Cerebellar nuclear complex (tissue), 1 donor: Measurements from ENCODE around the gene KRIT1.
"Not testable (repeated sequence)": the region's sequence is repeated elsewhere in the genome, so short reads cannot be mapped to it uniquely, and the experiment has no call there.

ENCODE experiments used
- DNase-seq, 2 experiments: peaks; one replicate each; lab custom pipeline; 2025; lab: John Stamatoyannopoulos, UW

KRIT1 gene

DNA sequence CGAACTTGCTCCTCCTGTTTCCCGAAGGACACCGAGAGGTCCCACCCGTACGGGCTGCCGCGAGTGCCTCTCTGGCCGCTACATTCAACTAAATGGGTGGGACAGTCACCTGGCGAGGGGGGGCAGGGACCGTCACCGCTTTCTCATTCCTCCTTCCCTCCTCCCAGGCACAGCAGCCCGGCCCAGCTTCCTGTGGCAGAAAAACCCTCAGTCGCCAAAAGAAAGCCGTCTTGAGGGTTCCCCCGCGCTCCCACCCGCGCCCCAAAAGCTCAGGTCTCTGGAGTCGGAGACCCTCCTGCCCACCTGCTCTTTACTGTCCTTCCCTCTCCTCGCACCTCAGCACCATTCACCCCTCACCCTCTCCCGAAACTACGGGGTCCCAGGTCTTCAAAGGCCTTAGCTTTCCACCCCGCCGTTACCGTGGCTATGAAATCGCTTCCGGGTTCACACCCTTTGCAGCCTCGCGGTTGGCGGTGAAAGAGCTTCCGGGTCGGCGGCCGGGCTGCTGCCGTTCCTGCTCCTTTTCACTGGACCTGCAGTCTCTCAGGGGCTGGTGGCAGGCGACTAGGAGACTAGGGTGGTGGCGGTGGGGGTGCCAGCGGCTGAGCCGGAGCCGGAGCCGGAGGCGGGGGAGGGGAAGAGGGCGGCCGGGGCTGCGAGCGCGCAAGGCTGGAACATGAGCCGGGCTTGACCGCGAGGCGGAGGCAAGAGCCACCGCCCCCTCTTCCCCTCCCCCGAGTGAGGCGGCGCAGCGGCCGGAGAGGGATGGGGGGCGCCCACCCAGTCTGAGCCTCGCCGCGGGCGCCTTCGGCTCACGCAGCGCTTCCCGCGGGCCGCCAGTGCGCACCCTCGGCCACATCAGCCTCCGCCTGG is at the start of gene KRIT1, which contains the start of gene ANKIB1:
Gene KRIT1, minus strand, starts transcription at position 428 of the 873 bp plus-strand sequence. CDS start 3,779 bp downstream, outside the sequence.
Gene ANKIB1, plus strand, starts transcription at position 488 of the 873 bp plus-strand sequence. CDS start 49,005 bp downstream, outside the sequence.
- DNase-seq, result peak; percentile 12 to 77

DNA sequence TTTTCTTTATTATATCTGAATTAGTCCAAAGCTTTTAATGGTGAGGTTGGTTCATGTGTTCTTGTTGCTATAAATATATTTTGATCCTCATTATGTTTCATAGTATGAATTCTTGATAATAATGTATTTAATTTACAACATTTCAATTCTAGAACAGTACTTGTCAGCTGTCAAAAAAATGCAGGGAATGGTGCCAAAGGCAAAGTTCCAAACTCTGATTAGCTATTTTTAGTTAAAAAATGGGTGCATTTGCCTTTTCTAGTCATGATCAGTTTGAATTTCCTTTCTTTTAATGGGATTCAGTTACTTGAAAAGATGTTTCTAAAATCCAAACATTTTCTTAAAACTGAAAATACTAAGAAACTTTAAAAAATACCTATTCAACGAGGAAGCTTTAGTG is 49.7 kb upstream of the KRIT1 start:
- no peak for DNase-seq

DNA sequence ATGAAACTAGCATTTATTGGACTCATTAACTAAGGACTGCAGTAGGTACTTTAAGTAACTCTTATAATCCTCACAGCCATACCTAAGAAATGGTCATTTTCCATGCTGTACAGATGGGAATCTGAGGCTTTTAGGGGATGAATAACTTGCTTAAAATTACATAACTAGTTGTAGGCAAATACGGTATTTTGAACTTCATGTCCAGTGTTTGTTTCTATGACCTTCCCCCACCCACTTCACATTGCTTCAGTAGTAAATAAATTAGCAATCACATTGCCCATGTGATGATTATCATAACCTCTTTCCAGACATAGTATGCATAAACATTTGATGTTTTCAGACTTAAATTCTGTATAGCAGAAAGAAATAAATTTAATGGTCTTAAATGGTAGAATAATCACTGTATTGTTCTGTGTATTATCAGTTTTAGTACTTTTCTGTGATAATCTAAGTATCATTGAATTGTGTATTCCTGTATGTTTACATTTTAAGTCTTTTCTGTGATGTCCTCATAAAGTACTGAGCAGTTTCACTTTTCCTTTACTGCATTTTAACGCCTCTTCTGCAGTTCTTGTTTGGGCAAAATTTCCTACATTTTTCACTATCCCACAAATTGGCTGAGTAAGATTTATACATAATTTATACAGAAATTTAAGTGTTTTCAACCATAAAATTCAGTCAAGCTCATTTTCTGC is 48.3 kb upstream of the KRIT1 start:
- no peak for DNase-seq

DNA sequence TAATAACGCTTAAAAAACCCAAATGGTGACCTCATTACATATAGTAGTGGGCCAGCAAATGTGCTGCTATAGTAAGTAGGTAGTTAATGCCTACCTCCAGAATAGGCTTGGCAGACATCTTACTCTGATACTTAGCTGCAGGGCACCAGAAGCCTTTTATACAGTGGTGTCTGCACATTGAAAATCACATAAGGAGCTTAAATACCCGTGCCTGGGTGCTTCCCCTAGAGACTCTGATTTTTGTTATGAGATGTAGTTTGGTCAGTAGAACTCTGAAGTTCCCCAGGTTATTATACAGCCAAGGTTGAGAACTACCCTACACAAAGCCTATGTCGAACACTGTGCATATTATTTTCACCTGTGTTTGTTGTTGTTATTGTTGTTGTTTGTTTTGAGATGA is 47.3 kb upstream of the KRIT1 start:
- no peak for DNase-seq

DNA sequence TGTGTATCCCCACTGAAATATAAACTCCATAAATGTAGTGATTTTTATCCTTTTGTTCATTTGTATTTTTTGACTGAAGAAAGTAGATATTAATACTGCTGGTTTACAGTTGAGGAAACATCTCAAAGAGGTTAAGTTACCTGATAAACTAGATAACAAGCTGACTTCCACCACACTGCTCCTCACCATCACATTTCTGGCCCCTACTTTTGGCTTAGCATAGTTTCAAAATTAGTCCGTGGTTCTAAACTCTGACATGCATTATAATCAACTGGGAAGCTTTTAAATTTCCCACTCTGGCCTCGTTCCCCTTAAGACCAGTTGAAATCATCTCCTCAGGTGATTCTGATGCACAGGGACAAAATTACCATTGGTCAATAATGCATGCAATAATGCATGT is 43.6 kb upstream of the KRIT1 start:
- no peak for DNase-seq

DNA sequence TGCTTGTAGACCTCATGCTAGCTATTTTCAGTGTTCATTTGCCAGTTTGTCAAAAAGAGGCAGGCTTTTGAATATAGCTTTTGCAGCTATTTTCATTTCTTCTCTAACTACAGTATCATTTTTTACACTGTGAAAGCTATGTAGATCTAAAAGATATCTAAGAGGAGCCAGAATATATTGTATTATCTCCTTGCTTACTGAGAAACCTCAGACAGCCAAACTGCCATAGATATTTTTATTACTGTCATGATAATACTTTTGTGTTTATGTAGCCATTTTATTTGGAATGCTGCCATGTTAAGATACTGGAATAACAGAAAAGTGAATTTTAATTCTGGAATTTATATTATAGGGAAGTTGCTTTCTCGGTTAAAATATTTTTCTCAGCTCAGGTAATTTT is 37.2 kb upstream of the KRIT1 start:
- no peak for DNase-seq

DNA sequence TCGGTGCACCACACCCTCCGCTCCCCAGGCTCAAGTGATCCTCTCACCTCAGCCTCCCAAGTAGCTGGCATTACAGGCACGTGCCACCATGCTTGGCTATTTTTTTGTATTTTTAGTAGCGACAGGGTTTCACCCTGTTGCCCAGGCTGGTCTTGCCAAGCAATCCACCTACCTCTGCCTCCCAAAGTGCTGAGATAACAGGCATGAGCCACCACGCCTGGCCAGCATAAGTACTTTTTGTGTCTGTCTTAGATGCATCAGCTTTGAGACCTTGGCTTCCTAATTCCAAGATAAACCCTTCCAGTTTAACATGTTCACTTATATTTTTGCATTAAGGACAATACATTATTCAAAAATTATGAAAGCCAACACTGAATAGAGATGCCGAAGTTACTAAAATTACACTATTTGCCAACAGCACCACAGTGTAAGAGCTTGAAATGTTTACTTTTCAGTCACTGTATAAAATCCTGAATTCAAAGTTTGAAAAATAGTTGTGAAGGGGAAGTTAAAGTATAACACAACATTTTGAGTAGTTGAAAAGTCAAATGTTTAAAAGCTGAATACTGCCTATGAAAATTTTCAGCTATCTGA is 36.6 kb upstream of the KRIT1 start:
- DNase-seq, result no peak

DNA sequence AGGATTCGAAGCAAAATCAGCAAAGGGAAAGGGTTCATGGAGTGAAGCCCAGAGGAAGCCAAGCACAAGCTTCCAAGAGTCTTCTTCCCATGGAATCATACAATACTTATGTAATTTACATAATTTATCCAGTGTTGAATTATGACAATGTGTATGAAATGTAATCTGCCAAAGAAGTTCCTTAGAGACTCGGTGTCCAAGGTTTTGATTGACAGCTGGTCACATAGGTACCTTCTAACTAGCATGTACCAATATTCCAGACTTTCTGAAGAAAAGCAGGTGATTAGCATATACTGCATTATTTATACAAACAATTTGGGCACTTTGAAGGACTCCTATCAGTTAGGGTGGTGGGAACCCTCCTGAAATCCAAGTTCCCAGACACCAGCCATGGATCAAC is 35.3 kb upstream of the KRIT1 start:
- no peak for DNase-seq

DNA sequence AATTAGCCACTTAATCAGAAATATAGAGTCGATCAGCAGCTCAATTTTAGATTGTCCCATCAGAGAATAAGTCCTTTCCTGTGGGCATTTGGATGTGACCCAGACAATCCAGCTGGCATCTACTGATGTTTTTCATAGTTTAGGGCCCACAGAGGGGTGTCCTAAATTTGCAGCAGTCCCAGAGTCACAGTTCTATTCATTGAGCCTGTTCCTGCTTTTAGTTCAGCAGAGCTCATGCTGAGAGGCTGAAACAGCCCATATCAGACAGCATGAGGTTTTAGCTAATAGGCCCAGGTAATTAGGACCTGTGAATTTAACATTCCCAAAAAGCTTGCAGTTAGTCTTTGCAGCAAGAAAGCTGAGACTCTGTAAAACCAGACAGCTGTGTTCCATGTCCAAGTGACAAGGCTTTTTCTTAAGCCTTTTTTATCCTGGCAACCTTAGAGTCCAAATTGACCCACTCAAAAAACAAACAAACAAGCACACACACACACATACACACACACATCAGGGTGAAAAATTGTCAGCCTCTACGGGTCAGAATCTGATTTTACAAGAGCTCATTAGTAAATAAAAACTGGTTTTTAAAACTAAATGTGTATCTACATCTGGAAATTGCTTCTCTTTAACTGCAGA is 33.8 kb upstream of the KRIT1 start:
- no peak for DNase-seq

DNA sequence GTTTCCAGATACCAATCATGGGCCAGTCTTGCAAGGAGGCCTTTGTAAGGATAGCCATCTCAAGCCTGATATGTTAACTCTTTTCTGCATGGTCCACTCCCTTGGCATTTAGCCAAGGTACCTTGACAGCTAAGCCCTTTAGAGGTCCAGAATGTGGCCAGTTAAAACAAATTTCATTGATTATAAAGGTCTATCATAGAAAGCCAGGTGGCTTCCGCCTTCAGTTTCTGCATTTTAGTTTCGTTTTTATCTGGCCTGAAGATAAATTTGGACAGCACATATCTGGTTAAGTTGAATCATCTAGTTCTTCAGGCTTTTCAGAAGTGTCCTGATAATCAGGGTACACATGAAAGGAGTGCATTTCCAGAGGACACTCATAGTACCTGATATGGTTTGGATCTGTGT is 30.7 kb upstream of the KRIT1 start:
- DNase-seq, result no peak

DNA sequence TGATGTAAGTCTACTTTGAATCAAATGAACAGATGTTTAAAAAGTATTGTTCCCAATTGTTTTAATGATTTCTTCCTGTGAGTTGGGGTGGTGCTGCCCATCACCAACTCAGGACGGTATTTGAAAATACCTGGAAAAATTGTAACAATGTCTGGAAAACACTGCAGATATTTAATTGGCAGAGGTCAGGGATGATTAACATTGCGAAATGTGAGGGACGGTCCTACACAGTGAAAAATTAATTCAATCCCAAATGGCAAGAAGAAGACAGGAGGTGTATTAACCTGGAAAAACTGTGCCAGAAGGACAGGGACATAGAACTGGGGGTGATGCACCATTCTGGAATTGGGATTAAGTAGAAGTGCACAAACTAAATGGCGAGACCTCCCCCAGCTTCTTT is 29.6 kb upstream of the KRIT1 start:
- DNase-seq, result no peak

DNA sequence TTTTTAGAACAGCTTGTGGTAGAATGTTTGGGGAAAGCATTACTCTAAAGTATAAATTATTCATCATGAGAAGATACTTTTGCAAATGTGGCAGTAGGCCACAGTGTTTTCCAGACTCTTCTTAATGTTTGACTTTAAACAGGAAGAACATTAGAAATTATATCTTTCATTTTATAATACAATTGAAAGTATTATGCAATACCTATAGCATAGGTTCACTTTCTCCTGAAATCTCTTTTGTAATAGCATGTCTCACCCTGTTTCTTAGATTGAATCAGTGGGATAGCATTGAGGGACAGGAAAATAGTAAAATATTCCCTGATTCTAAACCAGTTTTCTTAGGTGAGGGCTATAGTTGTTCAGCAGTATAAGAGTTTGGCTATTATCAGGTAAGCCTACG is 23.2 kb upstream of the KRIT1 start:
- DNase-seq, result no peak

DNA sequence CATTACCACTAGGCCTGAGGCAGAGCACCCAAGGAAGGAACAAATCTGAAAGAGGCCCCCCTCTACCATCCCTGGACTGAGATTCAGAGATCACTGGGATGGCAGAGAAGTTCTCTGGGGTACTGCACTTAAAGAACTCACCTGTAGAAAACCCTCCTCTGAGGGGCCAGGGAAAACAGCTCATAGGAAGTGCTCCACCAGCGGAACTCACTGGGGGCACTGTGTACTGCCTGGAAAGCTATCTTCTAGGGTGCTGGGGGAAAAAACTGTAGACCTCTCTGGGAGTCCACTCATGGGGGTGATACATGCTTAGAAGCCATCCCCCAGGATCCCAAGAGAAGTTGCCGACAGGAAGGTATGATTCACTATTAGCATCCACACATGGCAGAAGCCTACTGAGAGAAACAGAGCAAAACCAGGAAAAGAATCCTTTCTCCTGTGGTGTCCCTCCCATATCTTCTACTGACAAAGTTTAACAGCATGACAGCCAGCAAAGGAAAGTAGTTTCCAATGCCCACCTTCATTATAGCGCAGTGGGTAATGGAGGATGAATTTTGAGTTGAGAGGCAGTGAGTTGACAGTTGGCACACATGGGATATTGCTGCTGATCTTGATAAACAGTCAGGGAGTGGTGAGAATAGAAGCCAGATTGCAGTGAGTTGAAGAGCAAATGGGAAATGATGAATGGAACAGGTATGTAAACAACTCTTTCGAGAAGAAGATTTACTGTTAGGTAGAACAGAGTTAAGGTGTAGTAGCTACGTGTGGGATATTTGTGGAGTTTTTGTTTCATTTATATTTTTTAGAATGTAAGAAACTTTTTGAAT is 20.9 kb upstream of the KRIT1 start:
- DNase-seq, result no peak

DNA sequence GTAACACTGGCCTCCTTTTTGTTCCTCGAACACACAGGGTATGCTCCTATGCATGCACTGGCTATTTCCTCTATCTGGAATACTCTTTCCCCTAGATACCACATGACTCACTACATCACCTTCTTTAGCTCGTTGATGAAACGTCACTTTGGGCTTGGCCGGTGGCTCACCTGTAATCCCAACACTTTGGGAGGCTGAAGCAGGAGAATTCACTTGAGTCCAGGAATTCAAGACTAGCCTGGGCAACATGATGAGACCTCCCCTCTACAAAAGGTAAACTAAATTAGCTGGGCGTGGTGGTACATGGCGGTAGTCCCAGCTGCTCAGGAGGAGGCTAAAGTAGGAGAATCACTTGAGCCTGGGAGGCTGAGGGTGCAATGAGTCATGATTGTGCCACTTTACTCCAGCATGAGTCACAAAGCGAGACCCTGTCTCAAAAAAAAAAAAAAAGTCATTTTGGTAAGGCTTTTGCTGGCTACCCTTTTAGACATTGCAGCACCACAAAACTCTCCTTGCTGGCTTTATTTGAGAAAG is 14.6 kb upstream of the KRIT1 start:
- DNase-seq, result no peak

DNA sequence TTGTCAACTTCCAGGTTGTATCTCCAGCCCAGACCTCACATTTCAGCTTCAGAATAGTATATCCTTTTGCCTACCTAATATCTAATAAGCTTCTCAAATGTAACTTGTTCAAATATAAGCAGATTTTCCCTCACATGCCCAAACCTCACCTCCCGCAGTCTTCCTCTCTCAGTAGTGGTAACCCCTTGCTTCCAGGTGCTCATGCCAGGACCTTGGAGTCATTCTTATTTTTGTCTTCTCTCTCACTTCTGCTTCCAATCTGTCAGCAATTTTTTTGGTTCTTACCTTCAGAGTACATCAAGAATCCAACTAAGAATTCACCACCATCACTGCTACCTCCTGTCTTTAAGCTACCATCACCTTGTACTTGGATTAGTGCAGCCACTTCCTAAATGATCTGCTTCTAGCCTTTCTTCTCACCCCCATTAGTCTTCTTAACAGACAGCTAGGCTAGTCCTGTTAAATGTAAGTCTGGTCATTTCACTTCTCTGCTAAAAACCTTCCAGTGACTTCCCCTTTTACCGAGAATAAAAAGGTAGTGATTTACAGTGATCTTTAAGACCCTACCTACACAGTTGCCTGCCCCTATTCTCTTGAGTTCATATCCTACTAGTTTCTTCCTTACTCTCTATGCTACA is 14.0 kb upstream of the KRIT1 start:
- DNase-seq, result no peak

DNA sequence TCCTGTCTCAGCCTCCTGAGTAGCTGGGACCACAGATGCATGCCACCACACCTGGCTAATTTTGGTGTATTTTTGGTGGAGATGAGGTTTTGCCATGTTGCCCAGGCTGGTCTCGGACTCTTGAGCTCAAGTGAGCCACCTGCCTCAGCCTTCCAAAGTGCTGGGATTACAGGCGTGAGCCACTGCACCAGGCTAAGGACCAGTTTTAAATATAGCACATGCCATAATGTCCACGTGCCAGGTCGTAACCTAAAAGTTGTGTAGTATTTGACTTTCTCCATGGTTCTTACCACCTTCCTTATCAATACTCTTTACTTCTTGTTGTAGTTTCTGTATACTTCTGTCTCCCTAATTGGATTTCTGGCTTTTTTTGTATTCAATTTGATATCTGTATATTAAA is 13.3 kb upstream of the KRIT1 start:
- DNase-seq, result no peak

DNA sequence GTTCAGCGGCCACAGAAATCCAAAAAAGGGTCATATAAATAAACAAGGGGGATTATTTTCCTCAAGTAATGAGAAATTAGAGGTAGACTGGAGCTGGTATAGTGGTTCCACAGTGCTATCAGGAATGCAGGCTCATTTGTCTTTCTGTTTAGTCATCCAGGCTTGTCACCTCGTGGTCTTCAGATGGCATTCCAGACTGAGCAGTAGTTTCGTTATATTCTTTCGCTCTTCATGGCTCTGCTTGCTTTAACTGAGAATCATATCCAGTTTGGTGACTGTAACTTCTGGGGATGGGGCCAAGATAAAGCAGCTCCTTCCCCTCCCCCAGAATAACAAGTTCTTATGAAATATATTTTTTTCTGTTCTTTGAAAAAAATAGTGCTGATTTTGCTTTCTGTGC is 9.6 kb upstream of the KRIT1 start:
- no peak for DNase-seq

DNA sequence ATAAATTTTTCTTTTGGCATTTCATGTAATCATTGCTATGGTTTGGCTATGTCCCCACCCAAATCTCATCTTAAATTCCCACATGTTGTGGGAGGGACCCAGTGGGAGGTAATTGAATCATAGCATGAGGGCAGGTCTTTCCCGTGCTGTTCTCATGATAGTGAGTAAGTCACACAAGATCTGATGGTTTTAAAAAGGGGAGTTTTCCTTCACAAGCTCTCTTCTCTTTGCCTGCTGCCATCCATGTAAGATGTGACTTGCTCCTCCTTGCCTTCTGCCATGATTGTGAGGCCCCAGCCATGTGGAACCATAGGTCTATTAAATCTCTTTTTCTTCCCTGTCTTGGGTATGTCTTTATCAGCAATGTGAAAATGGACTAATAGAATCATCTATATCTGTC is 9.1 kb upstream of the KRIT1 start:
- not testable (repeated sequence) for DNase-seq

DNA sequence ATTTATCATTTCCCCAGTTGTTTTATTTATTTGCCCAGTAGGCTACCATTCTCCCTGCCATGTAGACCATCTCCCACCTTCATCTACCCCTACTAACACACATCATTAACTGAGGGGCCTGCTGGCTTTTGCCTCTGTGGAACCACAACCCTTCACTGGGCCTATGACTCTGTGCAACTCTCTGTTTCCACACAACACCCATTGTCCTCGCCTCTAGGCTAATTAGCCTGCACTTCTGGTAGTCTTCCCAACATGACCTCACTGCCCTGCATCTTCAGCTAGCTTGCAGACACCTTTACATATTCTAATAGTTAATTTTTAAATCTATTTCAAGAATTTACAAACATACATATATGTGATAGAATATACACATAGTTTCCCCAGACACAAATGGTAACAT is 7.5 kb upstream of the KRIT1 start:
- no peak for DNase-seq

DNA sequence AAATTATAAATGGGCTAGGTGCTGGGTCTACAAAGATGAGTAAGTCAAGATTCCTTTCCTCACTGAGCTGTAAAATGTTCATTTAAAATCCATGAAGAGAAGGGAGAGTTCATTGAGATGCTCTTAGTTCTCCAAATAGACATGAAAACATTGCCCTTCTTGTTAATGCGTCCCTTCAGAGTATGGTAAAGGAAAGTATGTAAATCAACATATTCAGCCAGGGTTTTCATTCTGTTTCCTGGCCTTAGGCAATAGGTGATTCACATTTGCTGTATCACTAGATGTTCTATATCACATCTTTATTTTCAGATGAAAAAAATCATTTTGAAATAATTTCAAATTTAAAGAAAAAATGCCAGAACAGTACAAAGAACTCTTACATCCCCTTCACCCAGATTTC is 5.5 kb upstream of the KRIT1 start:
- DNase-seq, result no peak

DNA sequence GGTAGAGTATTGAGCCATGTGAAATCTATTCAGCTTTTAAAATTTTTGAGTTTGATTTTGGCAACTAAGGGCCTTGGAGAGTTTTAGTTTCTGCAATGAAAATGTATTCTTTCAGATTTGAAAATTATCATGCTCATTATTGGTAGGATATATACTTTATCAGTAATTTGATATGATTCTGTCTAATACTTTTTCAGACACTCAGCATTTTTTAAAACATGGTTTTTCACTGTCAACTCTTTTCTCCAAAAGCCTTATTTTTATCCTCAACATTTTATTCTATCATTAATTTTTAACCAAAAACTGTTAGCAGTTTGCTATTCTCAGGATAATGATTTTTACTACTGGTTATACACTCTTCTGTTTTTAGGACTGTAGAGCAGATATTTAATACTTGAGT is 4.9 kb upstream of the KRIT1 start:
- no peak for DNase-seq
